HG02973 (cell line): Measurements from ENCODE around the gene FAM168B.
"Not testable (repeated sequence)": the region's sequence is repeated elsewhere in the genome, so short reads cannot be mapped to it uniquely, and the experiment has no call there.

Source experiments
- ATAC-seq: cut with Tn5 transposase; IDR thresholded peaks from one replicate; pipeline ENCODE4 v1.9.1; 2021; ENCODE audit warnings: moderate library complexity; ENCODE audit not compliant: unreplicated experiment

The FAM168B gene

GRCh38 chr2:131104487-131105155 lies 11.4 kb upstream of the FAM168B start:
- peak; percentile 73 for ATAC-seq

GRCh38 chr2:131103165-131103564 lies 9.9 kb upstream of the FAM168B start:
- no peak for ATAC-seq

- no peak for ATAC-seq
Measured at GRCh38 chr2:131094463-131095281, 1.4 kb upstream of the FAM168B start.

- peak; percentile 60 for ATAC-seq
Measured at GRCh38 chr2:131093696-131094462, 619 bp upstream of the FAM168B start.

- ATAC-seq: no peak
Measured at GRCh38 chr2:131092458-131093005, 728 bp downstream of the FAM168B start.

- no peak for ATAC-seq
Measured at GRCh38 chr2:131085646-131086045, 7.6 kb downstream of the FAM168B start.

- no peak for ATAC-seq
Measured at GRCh38 chr2:131081190-131081589, 12.1 kb downstream of the FAM168B start.

- ATAC-seq: not testable (repeated sequence)
Measured at GRCh38 chr2:131079931-131080330, 13.3 kb downstream of the FAM168B start.

- no peak for ATAC-seq
Measured at GRCh38 chr2:131077966-131078365, 15.3 kb downstream of the FAM168B start.

GRCh38 chr2:131077182-131077846 lies 15.9 kb downstream of the FAM168B start:
- ATAC-seq: no peak

GRCh38 chr2:131076707-131077106 lies 16.6 kb downstream of the FAM168B start:
- no peak for ATAC-seq

GRCh38 chr2:131075578-131075977 lies 17.7 kb downstream of the FAM168B start:
- not testable (repeated sequence) for ATAC-seq

- ATAC-seq: not testable (repeated sequence)
Measured at GRCh38 chr2:131068172-131068571, 25.1 kb downstream of the FAM168B start.

- ATAC-seq: no peak
Measured at GRCh38 chr2:131067465-131068125, 25.7 kb downstream of the FAM168B start.

GRCh38 chr2:131064589-131065512 lies 28.4 kb downstream of the FAM168B start:
- ATAC-seq: no peak

- no peak for ATAC-seq
Measured at GRCh38 chr2:131063501-131064283, 29.6 kb downstream of the FAM168B start.

- ATAC-seq: no peak
Measured at GRCh38 chr2:131058920-131059319, 34.3 kb downstream of the FAM168B start.

- no peak for ATAC-seq
Measured at GRCh38 chr2:131058214-131058843, 34.9 kb downstream of the FAM168B start.
